Skeletal muscle tissue (tissue), 4 donors: Measurements from ENCODE around the gene NGRN. TPM values are rescaled to one million over a fixed set of nuclear protein-coding genes. Genes with fewer than 3 reads are reported as not detected.

Source experiments
- H3K27ac ChIP-seq: one replicate; pipeline ENCODE4 v1.7.0; 2013; ENCODE audit warnings: mild to moderate bottlenecking, low read depth, low read length, inconsistent platforms
- H3K27me3 ChIP-seq, 3 donors: one replicate each; pipeline ENCODE4 v1.7.0; 2013; ENCODE audit warnings: low read length in 3 of 3; ENCODE audit not compliant: control insufficient read depth in 3 of 3, insufficient read depth in 3 of 3
- H3K36me3 ChIP-seq, 3 donors: one replicate each; pipeline ENCODE4 v1.7.0; 2013; ENCODE audit warnings: low read length in 3 of 3; ENCODE audit not compliant: control insufficient read depth in 3 of 3, insufficient read depth in 3 of 3
- H3K4me1 ChIP-seq, 3 donors: one replicate each; pipeline ENCODE4 v1.7.0; 2013; ENCODE audit warnings: low read length in 3 of 3, mild to moderate bottlenecking in 3 of 3; ENCODE audit not compliant: control insufficient read depth in 3 of 3, insufficient read depth in 3 of 3
- H3K4me3 ChIP-seq, 3 donors: one replicate each; pipeline ENCODE4 v1.7.0; 2013; ENCODE audit warnings: low read length in 3 of 3
- H3K9ac ChIP-seq, 3 donors: one replicate each; pipeline ENCODE4 v1.7.0; 2013; ENCODE audit warnings: low read length in 3 of 3, mild to moderate bottlenecking in 3 of 3, moderate library complexity in 2 of 3, low read depth in 1 of 3
- H3K9me3 ChIP-seq, 3 donors: one replicate each; pipeline ENCODE4 v1.7.0; 2013; ENCODE audit warnings: low read length in 3 of 3; ENCODE audit not compliant: control insufficient read depth in 3 of 3
- total RNA-seq: library from RNA; depleted of rRNA; stranded (reverse); fragments of >200 nt; gene quantifications from one replicate; pipeline ENCODE4 v1.2.3, GENCODE V29; 2014
- donor health status: Osteomylitis.

The NGRN gene, protein sequence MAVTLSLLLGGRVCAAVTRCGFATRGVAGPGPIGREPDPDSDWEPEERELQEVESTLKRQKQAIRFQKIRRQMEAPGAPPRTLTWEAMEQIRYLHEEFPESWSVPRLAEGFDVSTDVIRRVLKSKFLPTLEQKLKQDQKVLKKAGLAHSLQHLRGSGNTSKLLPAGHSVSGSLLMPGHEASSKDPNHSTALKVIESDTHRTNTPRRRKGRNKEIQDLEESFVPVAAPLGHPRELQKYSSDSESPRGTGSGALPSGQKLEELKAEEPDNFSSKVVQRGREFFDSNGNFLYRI
- 67.3 TPM for total RNA-seq

- Histone ChIP-seq H3K27ac (peak within 1 kb of the TSS; percentile 93), H3K4me1 (peaks cover 39 to 71% (median 40%) of the 10 kb centered on the region in 3 donors), H3K9ac (peak within 1 kb of the TSS; percentile 96 to 97 (median 96)), H3K27me3 (no peaks in the 10 kb centered on the region), H3K9me3 (no peaks in the 10 kb centered on the region), H3K4me3 (peak within 1 kb of the TSS; percentile 78 to 97 (median 94)), H3K36me3 (peaks cover 7 to 17% (median 14%) of the 10 kb centered on the region in 3 donors)
Measured at GRCh38 chr15:90265271-90266060, at the start of gene NGRN. NGRN (plus strand) TSS chr15:90265672; CDS start chr15:90265713, 41 bp downstream.

DNA sequence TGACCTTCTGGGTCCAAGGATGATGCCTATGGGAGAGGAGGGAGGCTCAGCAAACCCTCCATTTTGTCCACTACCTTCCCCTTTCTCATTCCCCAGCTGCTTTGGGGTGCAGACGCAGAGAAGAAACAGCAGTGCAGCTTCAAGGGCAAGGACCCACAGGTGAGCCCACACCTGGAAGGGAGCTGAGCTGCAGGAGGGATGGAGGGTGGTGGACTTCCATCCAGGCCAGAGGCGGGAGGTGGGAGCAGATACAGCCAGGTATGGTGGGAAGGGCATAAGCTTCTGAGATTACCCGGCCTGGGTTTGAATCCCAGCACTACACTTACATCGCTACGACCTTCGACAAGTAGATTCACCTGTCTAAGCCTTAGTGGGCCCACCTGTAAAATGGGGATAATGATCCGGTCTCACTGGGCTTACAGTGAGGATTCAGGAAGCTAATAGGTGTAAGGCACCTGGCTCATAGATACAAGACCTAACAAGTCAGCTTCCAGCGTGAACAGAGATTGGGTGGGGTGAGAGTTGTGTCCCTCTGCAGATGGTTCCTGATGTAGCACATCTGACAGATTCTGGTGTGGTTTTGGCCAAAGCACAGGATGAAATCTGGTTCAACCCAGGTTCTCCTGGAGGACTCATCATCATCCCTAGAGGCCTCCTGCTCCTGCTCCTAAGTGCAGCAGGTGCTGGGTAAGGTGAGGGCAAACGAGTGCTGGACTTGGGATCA lies 47.6 kb upstream of the NGRN start:
- H3K9ac ChIP-seq: peak overlapping the region in 1 of 3 donors; percentile 3
- no peaks in the 10 kb centered on the region for H3K27me3 ChIP-seq
- peaks cover 4 to 7% (median 6%) of the 10 kb centered on the region in 3 donors for H3K36me3 ChIP-seq
- no peaks in the 10 kb centered on the region for H3K9me3 ChIP-seq
- peaks cover 9 to 10% (median 10%) of the 10 kb centered on the region in 3 donors for H3K4me1 ChIP-seq
- no peak overlapping the region for H3K4me3 ChIP-seq
- H3K27ac ChIP-seq: no peak overlapping the region

DNA sequence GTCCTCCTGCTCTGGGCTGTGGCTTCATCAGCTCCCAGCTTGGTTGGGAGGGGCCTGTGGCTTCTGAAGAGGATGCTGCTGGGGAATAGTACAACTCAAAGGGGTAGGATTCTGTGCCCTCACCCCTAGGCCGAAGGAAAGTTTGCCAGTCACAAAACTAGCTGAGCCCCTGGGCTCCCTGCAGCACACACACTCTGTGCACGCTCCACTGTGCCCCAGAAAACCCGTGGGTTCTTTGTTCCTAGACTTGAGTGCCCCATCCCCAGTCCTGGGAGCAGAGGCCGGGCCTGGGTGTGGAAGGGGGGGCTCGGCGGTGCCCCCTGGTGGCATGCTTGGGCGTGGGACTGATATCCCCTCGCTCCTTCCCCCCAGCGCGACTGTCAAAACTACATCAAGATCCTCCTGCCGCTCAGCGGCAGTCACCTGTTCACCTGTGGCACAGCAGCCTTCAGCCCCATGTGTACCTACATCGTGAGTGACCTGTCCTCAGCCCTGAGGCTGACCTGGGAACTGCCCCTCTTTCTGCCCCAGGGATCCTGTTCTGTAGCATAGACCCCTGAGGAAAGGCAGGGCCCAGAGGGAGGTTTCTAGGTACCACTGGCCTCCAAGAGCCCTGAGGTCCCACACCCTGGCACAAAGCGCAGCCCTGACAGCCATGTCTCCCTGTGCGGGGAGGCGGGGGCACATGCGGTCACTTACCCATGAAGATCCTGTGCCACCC lies 45.9 kb upstream of the NGRN start:
- H3K27ac ChIP-seq: no peak overlapping the region
- H3K27me3 ChIP-seq: no peaks in the 10 kb centered on the region
- H3K36me3 ChIP-seq: peaks cover 15 to 22% (median 16%) of the 10 kb centered on the region in 3 donors
- H3K9me3 ChIP-seq: no peaks in the 10 kb centered on the region
- H3K9ac ChIP-seq: no peak overlapping the region
- peaks cover 9 to 10% (median 10%) of the 10 kb centered on the region in 3 donors for H3K4me1 ChIP-seq
- no peak overlapping the region for H3K4me3 ChIP-seq

GRCh38 chr15:90221246-90221900 lies 44.1 kb upstream of the NGRN start:
- peaks cover 27 to 35% (median 31%) of the 10 kb centered on the region in 3 donors for H3K36me3 ChIP-seq
- H3K9me3 ChIP-seq: no peaks in the 10 kb centered on the region
- no peak overlapping the region for H3K27ac ChIP-seq
- H3K9ac ChIP-seq: peak overlapping the region; percentile 0 to 64 (median 43)
- H3K4me1 ChIP-seq: peaks cover 9 to 10% (median 10%) of the 10 kb centered on the region in 3 donors
- H3K4me3 ChIP-seq: peak overlapping the region in 1 of 3 donors; percentile 41
- H3K27me3 ChIP-seq: no peaks in the 10 kb centered on the region

DNA sequence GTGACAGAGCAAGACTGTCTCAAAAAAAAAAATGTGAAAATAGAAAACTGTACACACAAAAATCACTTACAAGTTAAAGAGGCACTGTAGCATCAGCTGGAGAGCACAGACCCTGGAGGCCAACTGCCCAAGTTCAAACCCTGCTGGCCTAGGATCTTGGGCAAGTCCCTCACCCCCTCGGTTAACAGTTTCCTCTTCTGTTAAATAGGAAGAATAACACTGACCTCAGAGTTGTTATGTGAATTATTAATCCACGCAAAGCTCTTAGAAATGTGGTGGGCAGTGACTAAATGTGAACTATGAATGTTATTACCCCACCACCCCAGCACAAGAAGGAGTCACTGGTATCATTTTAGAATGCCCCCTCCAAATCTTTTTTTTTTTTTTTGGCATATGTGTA lies 42.9 kb upstream of the NGRN start:
- Histone ChIP-seq H3K9me3 (no peaks in the 10 kb centered on the region), H3K4me3 (no peak overlapping the region), H3K9ac (no peak overlapping the region), H3K27me3 (no peaks in the 10 kb centered on the region), H3K4me1 (peaks cover 9 to 10% (median 10%) of the 10 kb centered on the region in 3 donors), H3K27ac (no peak overlapping the region), H3K36me3 (peaks cover 26 to 39% (median 34%) of the 10 kb centered on the region in 3 donors)

- Histone ChIP-seq H3K9ac (no peak overlapping the region), H3K4me1 (peaks cover 9 to 10% (median 10%) of the 10 kb centered on the region in 3 donors), H3K27ac (no peak overlapping the region), H3K9me3 (no peaks in the 10 kb centered on the region), H3K4me3 (no peak overlapping the region), H3K36me3 (peaks cover 30 to 46% (median 41%) of the 10 kb centered on the region in 3 donors), H3K27me3 (no peaks in the 10 kb centered on the region)
Measured at GRCh38 chr15:90223441-90224165, 41.9 kb upstream of the NGRN start.

DNA sequence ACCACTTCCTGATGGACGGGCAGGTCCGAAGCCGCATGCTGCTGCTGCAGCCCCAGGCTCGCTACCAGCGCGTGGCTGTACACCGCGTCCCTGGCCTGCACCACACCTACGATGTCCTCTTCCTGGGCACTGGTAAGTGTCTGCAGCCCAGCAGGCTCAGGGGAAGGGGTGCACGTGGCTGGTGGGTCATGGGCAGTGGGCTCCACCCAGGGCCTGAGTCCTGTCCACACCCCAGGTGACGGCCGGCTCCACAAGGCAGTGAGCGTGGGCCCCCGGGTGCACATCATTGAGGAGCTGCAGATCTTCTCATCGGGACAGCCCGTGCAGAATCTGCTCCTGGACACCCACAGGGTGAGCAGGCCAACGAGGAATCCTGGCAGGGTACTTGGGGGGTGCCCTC lies 40.4 kb upstream of the NGRN start:
- Histone ChIP-seq H3K9me3 (no peaks in the 10 kb centered on the region), H3K36me3 (peaks cover 41 to 60% (median 52%) of the 10 kb centered on the region in 3 donors), H3K4me1 (peaks cover 14 to 17% (median 14%) of the 10 kb centered on the region in 3 donors), H3K27ac (no peak overlapping the region), H3K9ac (no peak overlapping the region), H3K27me3 (no peaks in the 10 kb centered on the region), H3K4me3 (no peak overlapping the region)

DNA sequence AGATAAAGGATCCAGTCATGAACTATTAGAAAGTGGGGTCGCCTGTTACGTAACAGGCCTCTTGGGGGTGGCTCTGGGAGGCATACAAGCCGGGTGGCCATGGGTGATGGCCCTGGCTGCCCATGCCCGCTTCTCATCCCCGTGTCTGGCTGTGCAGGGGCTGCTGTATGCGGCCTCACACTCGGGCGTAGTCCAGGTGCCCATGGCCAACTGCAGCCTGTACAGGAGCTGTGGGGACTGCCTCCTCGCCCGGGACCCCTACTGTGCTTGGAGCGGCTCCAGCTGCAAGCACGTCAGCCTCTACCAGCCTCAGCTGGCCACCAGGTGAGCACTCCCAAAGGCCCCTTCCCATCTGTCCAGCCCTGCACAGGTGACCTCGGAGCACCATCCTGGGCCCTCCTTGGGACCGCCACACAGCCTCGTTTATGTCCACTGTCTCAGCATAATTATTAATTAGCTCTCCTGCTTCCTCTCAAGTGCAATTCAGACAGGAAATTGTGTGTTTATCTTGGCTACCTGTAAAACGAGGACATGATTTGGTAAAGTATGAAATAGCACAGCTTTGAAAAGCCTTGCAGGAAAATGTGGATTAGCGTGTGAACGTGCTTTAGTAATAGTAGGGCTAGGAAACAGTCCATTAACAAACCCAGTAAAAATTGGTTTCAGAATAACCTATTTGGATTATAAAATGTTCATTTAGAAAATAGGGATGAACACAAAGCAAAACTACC lies 39.8 kb upstream of the NGRN start:
- no peak overlapping the region for H3K4me3 ChIP-seq
- H3K4me1 ChIP-seq: peaks cover 19 to 22% (median 20%) of the 10 kb centered on the region in 3 donors
- H3K27ac ChIP-seq: no peak overlapping the region
- H3K36me3 ChIP-seq: peaks cover 45 to 60% (median 57%) of the 10 kb centered on the region in 3 donors
- no peaks in the 10 kb centered on the region for H3K9me3 ChIP-seq
- H3K9ac ChIP-seq: no peak overlapping the region
- H3K27me3 ChIP-seq: no peaks in the 10 kb centered on the region
